IMR-90 (cell line): Measurements from ENCODE around the gene SLC9A3.

Source experiments
- BHLHE40 ChIP-seq: fragments of 150-350 bp; IDR thresholded peaks from 2 replicates; pipeline ENCODE4 v1.6.1; 2016; ENCODE audit warnings: mild to moderate bottlenecking, low read depth, low read length
- CEBPB ChIP-seq: IDR thresholded peaks from 2 replicates; pipeline ENCODE4 v1.6.1; 2012; ENCODE audit warnings: low read depth, low read length, improper control_type of control experiment
- MAZ ChIP-seq: IDR thresholded peaks from 2 replicates; pipeline ENCODE4 v1.6.1; 2012; ENCODE audit warnings: low read depth, mild to moderate bottlenecking, low read length, improper control_type of control experiment, moderate library complexity, borderline replicate concordance
- POLR2A ChIP-seq: IDR thresholded peaks from 2 replicates; pipeline ENCODE4 v1.6.1; 2012; ENCODE audit warnings: mild to moderate bottlenecking, low read depth, low read length
- RAD21 ChIP-seq: IDR thresholded peaks from 2 replicates; pipeline ENCODE4 v1.6.1; 2012; ENCODE audit warnings: low read length, improper control_type of control experiment
- RCOR1 ChIP-seq: IDR thresholded peaks from 2 replicates; pipeline ENCODE4 v1.6.1; 2012; ENCODE audit warnings: mild to moderate bottlenecking, low read length, improper control_type of control experiment; ENCODE audit not compliant: insufficient replicate concordance
- RFX5 ChIP-seq: IDR thresholded peaks from 2 replicates; pipeline ENCODE4 v1.8.0; 2012; ENCODE audit warnings: low read depth, mild to moderate bottlenecking, low read length, moderate library complexity
- SMC3 ChIP-seq: fragments of 150-350 bp; IDR thresholded peaks from 2 replicates; pipeline ENCODE4 v1.6.1; 2016; ENCODE audit warnings: low read depth, mild to moderate bottlenecking, antibody characterized with exemption, low read length, moderate library complexity
- USF2 ChIP-seq: fragments of 150-350 bp; IDR thresholded peaks from 2 replicates; pipeline ENCODE4 v1.6.1; 2017; ENCODE audit warnings: mild to moderate bottlenecking, antibody characterized with exemption, low read length, low read depth
- TF ChIP-seq, protein P1 (sequence below): conservative IDR thresholded peaks from 2 replicates; pipeline ENCODE4 v1.5.1; 2012; ENCODE audit warnings: mild to moderate bottlenecking, low read depth, low read length, improper control_type of control experiment
- TF ChIP-seq, protein P2 (sequence below): fragments of 150-350 bp; IDR thresholded peaks from 2 replicates; pipeline ENCODE4 v1.6.1; 2016; ENCODE audit warnings: low read depth, mild to moderate bottlenecking, low read length, moderate library complexity, borderline replicate concordance

DNA sequence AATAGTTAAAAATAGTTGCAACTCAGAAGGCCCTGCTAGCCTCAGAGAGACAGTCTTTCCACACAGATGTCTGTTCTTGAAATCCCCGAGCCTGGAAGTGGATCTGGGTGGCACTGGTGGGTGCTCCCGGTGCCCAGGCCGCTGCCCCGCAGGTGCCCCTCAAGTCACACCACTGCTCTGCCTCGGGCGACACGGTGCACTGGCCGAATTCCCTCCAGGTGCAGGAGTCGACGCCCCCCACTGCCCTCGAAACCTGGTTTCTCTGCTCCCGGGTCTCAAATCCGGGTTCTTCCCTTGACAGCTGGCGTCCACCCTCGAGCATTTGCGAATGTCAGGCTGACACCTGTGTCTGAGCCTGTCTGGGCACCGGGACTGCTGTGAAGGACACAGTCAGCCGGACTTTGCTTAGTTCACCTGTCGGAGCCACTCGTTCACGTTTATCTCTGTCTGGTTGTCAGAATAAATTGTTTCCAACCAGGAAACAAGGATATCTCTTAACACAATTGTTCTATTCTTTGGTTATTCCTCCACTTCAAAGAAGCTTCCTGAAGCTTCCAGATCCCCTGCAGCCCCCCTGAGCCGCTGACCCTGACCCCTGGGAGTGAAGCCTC is 27.1 kb downstream of the SLC9A3 start:
- TF ChIP-seq SMC3 (no peak), POLR2A (no peak), USF2 (no peak), CEBPB (no peak), RAD21 (no peak), RFX5 (no peak), MAZ (no peak), BHLHE40 (no peak), RCOR1 (no peak)
- TF ChIP-seq, protein P1, sequence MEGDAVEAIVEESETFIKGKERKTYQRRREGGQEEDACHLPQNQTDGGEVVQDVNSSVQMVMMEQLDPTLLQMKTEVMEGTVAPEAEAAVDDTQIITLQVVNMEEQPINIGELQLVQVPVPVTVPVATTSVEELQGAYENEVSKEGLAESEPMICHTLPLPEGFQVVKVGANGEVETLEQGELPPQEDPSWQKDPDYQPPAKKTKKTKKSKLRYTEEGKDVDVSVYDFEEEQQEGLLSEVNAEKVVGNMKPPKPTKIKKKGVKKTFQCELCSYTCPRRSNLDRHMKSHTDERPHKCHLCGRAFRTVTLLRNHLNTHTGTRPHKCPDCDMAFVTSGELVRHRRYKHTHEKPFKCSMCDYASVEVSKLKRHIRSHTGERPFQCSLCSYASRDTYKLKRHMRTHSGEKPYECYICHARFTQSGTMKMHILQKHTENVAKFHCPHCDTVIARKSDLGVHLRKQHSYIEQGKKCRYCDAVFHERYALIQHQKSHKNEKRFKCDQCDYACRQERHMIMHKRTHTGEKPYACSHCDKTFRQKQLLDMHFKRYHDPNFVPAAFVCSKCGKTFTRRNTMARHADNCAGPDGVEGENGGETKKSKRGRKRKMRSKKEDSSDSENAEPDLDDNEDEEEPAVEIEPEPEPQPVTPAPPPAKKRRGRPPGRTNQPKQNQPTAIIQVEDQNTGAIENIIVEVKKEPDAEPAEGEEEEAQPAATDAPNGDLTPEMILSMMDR: no peak
- TF ChIP-seq, protein P2, sequence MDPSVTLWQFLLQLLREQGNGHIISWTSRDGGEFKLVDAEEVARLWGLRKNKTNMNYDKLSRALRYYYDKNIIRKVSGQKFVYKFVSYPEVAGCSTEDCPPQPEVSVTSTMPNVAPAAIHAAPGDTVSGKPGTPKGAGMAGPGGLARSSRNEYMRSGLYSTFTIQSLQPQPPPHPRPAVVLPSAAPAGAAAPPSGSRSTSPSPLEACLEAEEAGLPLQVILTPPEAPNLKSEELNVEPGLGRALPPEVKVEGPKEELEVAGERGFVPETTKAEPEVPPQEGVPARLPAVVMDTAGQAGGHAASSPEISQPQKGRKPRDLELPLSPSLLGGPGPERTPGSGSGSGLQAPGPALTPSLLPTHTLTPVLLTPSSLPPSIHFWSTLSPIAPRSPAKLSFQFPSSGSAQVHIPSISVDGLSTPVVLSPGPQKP: no peak
